ENCODE results near the gene ZNF665.

GRCh38 chr19:53192771-53193534 is at the start of gene ZNF665:
- no peak for TF ChIP-seq CTCF (conservative IDR thresholded peaks at IDR 0.05 in 1 of 2, IDR thresholded peaks at IDR 0.05 in 1 of 2; ENCODE audit: low read depth in 1 of 2, low read length in 2 of 2)
- no peak for TF ChIP-seq EZH2 (IDR thresholded peaks at IDR 0.05; ENCODE audit: low read length, missing control alignments)
